ENCODE results near the gene PTGES. TPM values are rescaled to one million over a fixed set of nuclear protein-coding genes. Genes with fewer than 3 reads are reported as not detected.

Gene PTGES
- total RNA-seq, 1 experiment from 2014 or later: 2.5 TPM

DNA sequence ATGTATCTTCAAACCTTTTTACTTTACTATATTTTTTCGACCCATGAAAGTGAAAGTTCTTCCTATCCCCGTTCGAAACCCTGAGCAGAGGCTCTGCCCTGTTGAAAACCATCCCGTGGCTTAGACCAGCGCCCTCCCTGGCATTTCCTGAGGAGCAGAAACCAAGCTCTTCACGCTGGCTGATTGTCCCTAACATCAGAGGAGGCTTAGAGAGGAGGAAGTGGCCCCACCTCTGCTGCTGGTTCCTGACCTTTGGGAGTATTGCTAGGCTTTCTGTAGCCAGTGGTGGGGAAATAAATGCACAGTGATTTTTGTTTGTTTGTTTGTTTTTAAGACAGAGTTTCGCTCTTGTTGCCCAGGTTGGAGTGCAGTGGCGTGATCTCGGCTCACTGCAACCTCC, 4.2 kb upstream of the PTGES start:
- H3K36me3 Mint-ChIP-seq: no peaks in the 10 kb centered on the region
- CTCF ChIA-PET: interaction anchor here (0.7 to 2.6 kb wide), 4 partner anchors 19 to 115 kb away, joined by 3 to 21 read pairs (median 5); partner anchors contain the start of gene ASB6
- no peaks in the 10 kb centered on the region for H3K27me3 Mint-ChIP-seq (ENCODE audit: low read depth)
- no peak for DNase-seq (ENCODE audit: low spot score)
- H3K4me3 Mint-ChIP-seq: no peak overlapping the region
- TF ChIP-seq ZSCAN18 (CRISPR knock-in tag; IDR thresholded peaks at IDR 0.05): no peak
- TF ChIP-seq SMAD3 (CRISPR knock-in tag; IDR thresholded peaks at IDR 0.05; ENCODE audit: borderline replicate concordance): no peak
- no peak for TF ChIP-seq ZNF121 (CRISPR knock-in tag; IDR thresholded peaks at IDR 0.05)
- POLR2A ChIA-PET: no interaction called here
- H3K9me3 Mint-ChIP-seq: no peaks in the 10 kb centered on the region
- H3K4me1 Mint-ChIP-seq: peaks cover 18% of the 10 kb centered on the region
- ATAC-seq: no peak; the same call in 1 of the 2 replicates
- no peak overlapping the region for H3K27ac Mint-ChIP-seq

GRCh38 chr9:129756191-129756590, 3.3 kb upstream of the PTGES start:
- DNase-seq (ENCODE audit: low spot score) (no peak), ATAC-seq (no peak)
- no peak for TF ChIP-seq TP53 (CRISPR knock-in tag; IDR thresholded peaks at IDR 0.05)
- TF ChIP-seq, protein P1, sequence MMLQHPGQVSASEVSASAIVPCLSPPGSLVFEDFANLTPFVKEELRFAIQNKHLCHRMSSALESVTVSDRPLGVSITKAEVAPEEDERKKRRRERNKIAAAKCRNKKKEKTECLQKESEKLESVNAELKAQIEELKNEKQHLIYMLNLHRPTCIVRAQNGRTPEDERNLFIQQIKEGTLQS (CRISPR knock-in tag; conservative IDR thresholded peaks at IDR 0.05): no peak
- TF ChIP-seq, protein P2, sequence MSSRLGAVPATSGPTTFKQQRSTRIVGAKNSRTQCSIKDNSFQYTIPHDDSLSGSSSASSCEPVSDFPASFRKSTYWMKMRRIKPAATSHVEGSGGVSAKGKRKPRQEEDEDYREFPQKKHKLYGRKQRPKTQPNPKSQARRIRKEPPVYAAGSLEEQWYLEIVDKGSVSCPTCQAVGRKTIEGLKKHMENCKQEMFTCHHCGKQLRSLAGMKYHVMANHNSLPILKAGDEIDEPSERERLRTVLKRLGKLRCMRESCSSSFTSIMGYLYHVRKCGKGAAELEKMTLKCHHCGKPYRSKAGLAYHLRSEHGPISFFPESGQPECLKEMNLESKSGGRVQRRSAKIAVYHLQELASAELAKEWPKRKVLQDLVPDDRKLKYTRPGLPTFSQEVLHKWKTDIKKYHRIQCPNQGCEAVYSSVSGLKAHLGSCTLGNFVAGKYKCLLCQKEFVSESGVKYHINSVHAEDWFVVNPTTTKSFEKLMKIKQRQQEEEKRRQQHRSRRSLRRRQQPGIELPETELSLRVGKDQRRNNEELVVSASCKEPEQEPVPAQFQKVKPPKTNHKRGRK (CRISPR knock-in tag; IDR thresholded peaks at IDR 0.05; ENCODE audit: borderline replicate concordance): no peak
- no peak for TF ChIP-seq SOX15 (CRISPR knock-in tag; IDR thresholded peaks at IDR 0.05)
- no peak for TF ChIP-seq EMX1 (CRISPR knock-in tag; IDR thresholded peaks at IDR 0.05)
- TF ChIP-seq ZNF671 (CRISPR knock-in tag; IDR thresholded peaks at IDR 0.05): no peak
- no peak for TF ChIP-seq KAT7 (CRISPR knock-in tag; IDR thresholded peaks at IDR 0.05; ENCODE audit: borderline replicate concordance)
- TF ChIP-seq, protein P3, sequence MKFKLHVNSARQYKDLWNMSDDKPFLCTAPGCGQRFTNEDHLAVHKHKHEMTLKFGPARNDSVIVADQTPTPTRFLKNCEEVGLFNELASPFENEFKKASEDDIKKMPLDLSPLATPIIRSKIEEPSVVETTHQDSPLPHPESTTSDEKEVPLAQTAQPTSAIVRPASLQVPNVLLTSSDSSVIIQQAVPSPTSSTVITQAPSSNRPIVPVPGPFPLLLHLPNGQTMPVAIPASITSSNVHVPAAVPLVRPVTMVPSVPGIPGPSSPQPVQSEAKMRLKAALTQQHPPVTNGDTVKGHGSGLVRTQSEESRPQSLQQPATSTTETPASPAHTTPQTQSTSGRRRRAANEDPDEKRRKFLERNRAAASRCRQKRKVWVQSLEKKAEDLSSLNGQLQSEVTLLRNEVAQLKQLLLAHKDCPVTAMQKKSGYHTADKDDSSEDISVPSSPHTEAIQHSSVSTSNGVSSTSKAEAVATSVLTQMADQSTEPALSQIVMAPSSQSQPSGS (CRISPR knock-in tag; IDR thresholded peaks at IDR 0.05; ENCODE audit: borderline replicate concordance, low read depth): no peak
- no peak for TF ChIP-seq ZNF423 (CRISPR knock-in tag; IDR thresholded peaks at IDR 0.05)
- TF ChIP-seq ZBTB21 (CRISPR knock-in tag; IDR thresholded peaks at IDR 0.05; ENCODE audit: borderline replicate concordance): no peak
- TF ChIP-seq, protein P4, sequence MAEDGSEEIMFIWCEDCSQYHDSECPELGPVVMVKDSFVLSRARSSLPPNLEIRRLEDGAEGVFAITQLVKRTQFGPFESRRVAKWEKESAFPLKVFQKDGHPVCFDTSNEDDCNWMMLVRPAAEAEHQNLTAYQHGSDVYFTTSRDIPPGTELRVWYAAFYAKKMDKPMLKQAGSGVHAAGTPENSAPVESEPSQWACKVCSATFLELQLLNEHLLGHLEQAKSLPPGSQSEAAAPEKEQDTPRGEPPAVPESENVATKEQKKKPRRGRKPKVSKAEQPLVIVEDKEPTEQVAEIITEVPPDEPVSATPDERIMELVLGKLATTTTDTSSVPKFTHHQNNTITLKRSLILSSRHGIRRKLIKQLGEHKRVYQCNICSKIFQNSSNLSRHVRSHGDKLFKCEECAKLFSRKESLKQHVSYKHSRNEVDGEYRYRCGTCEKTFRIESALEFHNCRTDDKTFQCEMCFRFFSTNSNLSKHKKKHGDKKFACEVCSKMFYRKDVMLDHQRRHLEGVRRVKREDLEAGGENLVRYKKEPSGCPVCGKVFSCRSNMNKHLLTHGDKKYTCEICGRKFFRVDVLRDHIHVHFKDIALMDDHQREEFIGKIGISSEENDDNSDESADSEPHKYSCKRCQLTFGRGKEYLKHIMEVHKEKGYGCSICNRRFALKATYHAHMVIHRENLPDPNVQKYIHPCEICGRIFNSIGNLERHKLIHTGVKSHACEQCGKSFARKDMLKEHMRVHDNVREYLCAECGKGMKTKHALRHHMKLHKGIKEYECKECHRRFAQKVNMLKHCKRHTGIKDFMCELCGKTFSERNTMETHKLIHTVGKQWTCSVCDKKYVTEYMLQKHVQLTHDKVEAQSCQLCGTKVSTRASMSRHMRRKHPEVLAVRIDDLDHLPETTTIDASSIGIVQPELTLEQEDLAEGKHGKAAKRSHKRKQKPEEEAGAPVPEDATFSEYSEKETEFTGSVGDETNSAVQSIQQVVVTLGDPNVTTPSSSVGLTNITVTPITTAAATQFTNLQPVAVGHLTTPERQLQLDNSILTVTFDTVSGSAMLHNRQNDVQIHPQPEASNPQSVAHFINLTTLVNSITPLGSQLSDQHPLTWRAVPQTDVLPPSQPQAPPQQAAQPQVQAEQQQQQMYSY (CRISPR knock-in tag; IDR thresholded peaks at IDR 0.05): no peak
- TF ChIP-seq PRRX2 (CRISPR knock-in tag; IDR thresholded peaks at IDR 0.05): no peak
- Mint-ChIP-seq H3K27me3 (ENCODE audit: low read depth) (no peaks in the 10 kb centered on the region), H3K4me3 (no peak overlapping the region), H3K9me3 (no peaks in the 10 kb centered on the region), H3K36me3 (no peaks in the 10 kb centered on the region), H3K4me1 (peaks cover 15% of the 10 kb centered on the region), H3K27ac (no peak overlapping the region)
- ChIA-PET CTCF (interaction anchor here (0.6 to 2.6 kb wide), 6 partner anchors 8 to 132 kb away, joined by 3 to 21 read pairs (median 4); no protein-coding TSS in a partner anchor), POLR2A (no interaction called here)
